ENCODE results near the gene ZNF608.

DNA sequence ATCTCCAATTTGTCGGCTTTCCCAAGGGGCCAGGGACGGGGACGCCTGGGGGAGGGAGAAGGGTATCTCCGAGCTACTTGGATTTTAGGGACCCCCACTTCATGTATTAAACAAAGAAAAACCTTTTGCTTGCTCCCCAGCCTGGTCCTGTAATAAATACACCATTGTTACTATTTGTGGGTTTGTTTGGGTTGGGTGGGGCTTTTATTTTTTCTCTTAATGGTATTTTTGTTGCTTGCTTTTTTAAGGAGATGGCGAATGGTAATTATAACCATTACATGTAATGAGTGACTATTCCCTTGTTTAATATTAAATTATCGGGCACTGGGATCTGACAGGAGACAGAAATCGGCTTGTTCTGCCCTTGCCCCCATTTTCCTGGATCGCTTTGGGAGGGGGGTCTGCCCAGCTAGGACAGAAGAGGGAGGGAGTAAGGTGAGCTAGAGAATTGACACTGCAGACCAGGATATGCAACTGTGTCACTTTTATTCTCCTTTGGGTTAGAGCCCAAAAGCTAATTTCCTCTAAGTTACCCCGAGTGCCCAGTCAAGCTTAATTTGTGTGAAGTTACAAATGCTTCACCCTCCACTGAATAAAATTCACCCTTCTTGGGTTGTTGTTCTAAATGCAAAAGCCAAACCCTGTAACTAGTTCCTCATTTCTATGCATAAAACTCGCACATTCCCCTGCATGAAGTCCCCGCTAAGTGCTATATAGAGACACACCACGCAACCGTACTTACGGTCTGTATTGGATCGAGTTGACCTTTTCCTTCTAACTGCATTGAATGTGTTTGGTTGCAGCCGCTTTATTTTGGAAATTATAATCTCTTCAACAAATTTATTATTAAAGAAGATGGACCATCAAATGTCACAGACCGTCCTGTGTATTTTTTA is 1.6 kb upstream of the ZNF608 start:
- TF ChIP-seq POLR2A (IDR thresholded peaks at IDR 0.05; ENCODE audit: borderline replicate concordance, extremely low read depth, insufficient read depth, insufficient read length) (no peak), JUND (IDR thresholded peaks at IDR 0.05) (no peak), POLR2AphosphoS5 (IDR thresholded peaks at IDR 0.05; ENCODE audit: low read depth, low read length) (no peak), SP1 (IDR thresholded peaks at IDR 0.05; ENCODE audit: low read depth) (no peak)
- TF ChIP-seq, protein P1, sequence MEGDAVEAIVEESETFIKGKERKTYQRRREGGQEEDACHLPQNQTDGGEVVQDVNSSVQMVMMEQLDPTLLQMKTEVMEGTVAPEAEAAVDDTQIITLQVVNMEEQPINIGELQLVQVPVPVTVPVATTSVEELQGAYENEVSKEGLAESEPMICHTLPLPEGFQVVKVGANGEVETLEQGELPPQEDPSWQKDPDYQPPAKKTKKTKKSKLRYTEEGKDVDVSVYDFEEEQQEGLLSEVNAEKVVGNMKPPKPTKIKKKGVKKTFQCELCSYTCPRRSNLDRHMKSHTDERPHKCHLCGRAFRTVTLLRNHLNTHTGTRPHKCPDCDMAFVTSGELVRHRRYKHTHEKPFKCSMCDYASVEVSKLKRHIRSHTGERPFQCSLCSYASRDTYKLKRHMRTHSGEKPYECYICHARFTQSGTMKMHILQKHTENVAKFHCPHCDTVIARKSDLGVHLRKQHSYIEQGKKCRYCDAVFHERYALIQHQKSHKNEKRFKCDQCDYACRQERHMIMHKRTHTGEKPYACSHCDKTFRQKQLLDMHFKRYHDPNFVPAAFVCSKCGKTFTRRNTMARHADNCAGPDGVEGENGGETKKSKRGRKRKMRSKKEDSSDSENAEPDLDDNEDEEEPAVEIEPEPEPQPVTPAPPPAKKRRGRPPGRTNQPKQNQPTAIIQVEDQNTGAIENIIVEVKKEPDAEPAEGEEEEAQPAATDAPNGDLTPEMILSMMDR (IDR thresholded peaks at IDR 0.05 in 2 of 3, conservative IDR thresholded peaks at IDR 0.05 in 1 of 3; ENCODE audit: borderline replicate concordance in 1 of 3, insufficient read depth in 1 of 3, low read depth in 2 of 3, low read length in 2 of 3): no peak

Measured in HCT116 (cell line).